Astrocyte (in vitro differentiated cells and primary cell): ENCODE measurements around the gene CPNE2.

Source experiments
- CTCF ChIP-seq: IDR thresholded peaks from 2 replicates; pipeline ENCODE4 v1.5.1; 2011; ENCODE audit warnings: low read depth, mild to moderate bottlenecking, inconsistent platforms, low read length, moderate library complexity; ENCODE audit not compliant: insufficient read depth
- EZH2 ChIP-seq: IDR thresholded peaks from 2 replicates; pipeline ENCODE4 v1.6.1; 2012; ENCODE audit warnings: mild to moderate bottlenecking, low read length, inconsistent platforms; ENCODE audit not compliant: insufficient read depth

- TF ChIP-seq CTCF = no peak
- TF ChIP-seq EZH2 = no peak
Measured at GRCh38 chr16:57185945-57186871, 93.8 kb downstream of the CPNE2 start, which contains the start of the genes PSME3IP1 and RSPRY1.
